Gastrocnemius medialis (tissue), 4 donors: ENCODE results near the gene TMEM38B.
"Not testable (repeated sequence)": the region's sequence is repeated elsewhere in the genome, so short reads cannot be mapped to it uniquely, and the experiment has no call there.

Experiments
- POLR2A ChIP-seq, 2 donors: fragments of 450-650 bp; IDR thresholded peaks; one replicate each; pipeline ENCODE4 v1.6.1; 2017; ENCODE audit warnings: antibody characterized with exemption in 2 of 2, mild to moderate bottlenecking in 2 of 2, moderate library complexity in 2 of 2
- TF ChIP-seq, protein P1 (sequence below), 5 experiments: fragments of 450-650 bp in 3 of 5; fragments of 200-600 bp in 2 of 5; sonication (generic) in 2 of 5; IDR thresholded peaks in 4 of 5; conservative IDR thresholded peaks in 1 of 5; 1 replicate in 4 of 5; 2 replicates in 1 of 5; pipeline ENCODE4 v1.5.1; 2016 to 2019; ENCODE audit warnings: antibody characterized with exemption in 5 of 5, mild to moderate bottlenecking in 3 of 5, moderate library complexity in 3 of 5

DNA sequence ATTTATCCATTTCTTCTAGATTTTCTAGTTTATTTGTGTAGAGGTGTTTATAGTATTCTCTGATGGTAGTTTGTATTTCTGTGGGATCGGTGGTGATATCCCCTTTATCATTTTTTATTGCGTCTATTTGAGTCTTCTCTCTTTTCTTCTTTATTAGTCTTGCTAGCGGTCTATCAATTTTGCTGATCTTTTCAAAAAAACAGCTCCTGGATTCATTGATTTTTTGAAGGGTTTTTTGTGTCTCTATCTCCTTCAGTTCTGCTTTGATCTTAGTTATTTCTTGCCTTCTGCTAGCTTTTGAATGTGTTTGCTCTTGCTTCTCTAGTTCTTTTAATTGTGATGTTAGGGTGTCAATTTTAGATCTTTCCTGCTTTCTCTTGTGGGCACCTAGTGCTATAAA, 53.0 kb downstream of the TMEM38B start:
- TF ChIP-seq, protein P1, sequence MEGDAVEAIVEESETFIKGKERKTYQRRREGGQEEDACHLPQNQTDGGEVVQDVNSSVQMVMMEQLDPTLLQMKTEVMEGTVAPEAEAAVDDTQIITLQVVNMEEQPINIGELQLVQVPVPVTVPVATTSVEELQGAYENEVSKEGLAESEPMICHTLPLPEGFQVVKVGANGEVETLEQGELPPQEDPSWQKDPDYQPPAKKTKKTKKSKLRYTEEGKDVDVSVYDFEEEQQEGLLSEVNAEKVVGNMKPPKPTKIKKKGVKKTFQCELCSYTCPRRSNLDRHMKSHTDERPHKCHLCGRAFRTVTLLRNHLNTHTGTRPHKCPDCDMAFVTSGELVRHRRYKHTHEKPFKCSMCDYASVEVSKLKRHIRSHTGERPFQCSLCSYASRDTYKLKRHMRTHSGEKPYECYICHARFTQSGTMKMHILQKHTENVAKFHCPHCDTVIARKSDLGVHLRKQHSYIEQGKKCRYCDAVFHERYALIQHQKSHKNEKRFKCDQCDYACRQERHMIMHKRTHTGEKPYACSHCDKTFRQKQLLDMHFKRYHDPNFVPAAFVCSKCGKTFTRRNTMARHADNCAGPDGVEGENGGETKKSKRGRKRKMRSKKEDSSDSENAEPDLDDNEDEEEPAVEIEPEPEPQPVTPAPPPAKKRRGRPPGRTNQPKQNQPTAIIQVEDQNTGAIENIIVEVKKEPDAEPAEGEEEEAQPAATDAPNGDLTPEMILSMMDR (IDR thresholded peaks at IDR 0.05 in 4 of 5, conservative IDR thresholded peaks at IDR 0.05 in 1 of 5) = not testable (repeated sequence)
- TF ChIP-seq POLR2A (IDR thresholded peaks at IDR 0.05) = not testable (repeated sequence)
